K562 (cell line): ENCODE results near the gene COG4. TPM values are rescaled to one million over a fixed set of nuclear protein-coding genes. Genes with fewer than 3 reads are reported as not detected.

ENCODE experiments used
- FOXM1 ChIP-seq, 2 experiments: fragments of 450-650 bp in 1 of 2; sonication (generic) in 1 of 2; formaldehyde crosslinking in 1 of 2; IDR thresholded peaks; 2 replicates each; pipeline versions ENCODE4 v1.6.1 to v1.9.0; 2017 to 2022; ENCODE audit warnings: low read depth in 2 of 2, mild to moderate bottlenecking in 2 of 2, missing genetic modification reagents in 1 of 2, moderate library complexity in 1 of 2
- KLF1 ChIP-seq: fragments of 450-650 bp; IDR thresholded peaks from 2 replicates; pipeline ENCODE4 v1.6.1; 2016; ENCODE audit warnings: missing genetic modification characterization, missing compliant biosample characterization
- POLR2AphosphoS2 ChIP-seq: IDR thresholded peaks from 2 replicates; pipeline ENCODE4 v1.6.1; 2012; ENCODE audit warnings: low read length, improper control_type of control experiment
- SP1 ChIP-seq: sonication (generic); formaldehyde crosslinking; IDR thresholded peaks from 2 replicates; pipeline ENCODE4 v1.8.1; 2022; ENCODE audit warnings: mild to moderate bottlenecking, missing genetic modification reagents
- TSHZ1 ChIP-seq: fragments of 250-450 bp; sonication (Bioruptor Pico); IDR thresholded peaks from 2 replicates; pipeline ENCODE4 v1.4.0; 2020; ENCODE audit warnings: mild to moderate bottlenecking, moderate library complexity
- YBX1 ChIP-seq: fragments of 450-650 bp; IDR thresholded peaks from 2 replicates; pipeline ENCODE4 v1.7.1; 2016; ENCODE audit warnings: mild to moderate bottlenecking
- ZBTB17 ChIP-seq: fragments of 450-650 bp; formaldehyde crosslinking; IDR thresholded peaks from 2 replicates; pipeline ENCODE4 v1.4.0; 2020; ENCODE audit warnings: mild to moderate bottlenecking
- ZBTB40 ChIP-seq, 2 experiments: fragments of 450-650 bp in 1 of 2; sonication (generic) in 1 of 2; formaldehyde crosslinking in 1 of 2; IDR thresholded peaks; 2 replicates each; pipeline versions ENCODE4 v1.7.1 to v1.9.0; 2016 to 2022; ENCODE audit warnings: inconsistent platforms in 1 of 2, mild to moderate bottlenecking in 1 of 2, missing genetic modification reagents in 1 of 2
- ZFP36 ChIP-seq: fragments of 150-350 bp; IDR thresholded peaks from 2 replicates; pipeline ENCODE4 v1.6.1; 2018; ENCODE audit warnings: low read length, low read depth; ENCODE audit not compliant: partially characterized antibody
- ZNF197 ChIP-seq: fragments of 200-800 bp; sonication (Bioruptor generic); IDR thresholded peaks from 2 replicates; pipeline ENCODE4 v1.6.1; 2016; ENCODE audit warnings: low read depth, missing genetic modification characterization, missing compliant biosample characterization
- ZNF75A ChIP-seq: fragments of 450-650 bp; formaldehyde crosslinking; IDR thresholded peaks from 2 replicates; pipeline ENCODE4 v1.4.0; 2020; ENCODE audit warnings: mild to moderate bottlenecking
- polyA plus RNA-seq, 8 experiments: library from polyadenylated mRNA; depleted of rRNA in 4 of 8; stranded (reverse) in 5 of 8; unstranded in 3 of 8; fragments of >200 nt; fragmentation: Nextera tagmentation in 2 of 8; fragmentation: Illumina TruSeq in 1 of 8; extraction: Ambion mirVana in 2 of 8; extraction: Trizol in 1 of 8; gene quantifications; 2 replicates each; pipeline versions ENCODE4 v1.2.1 to v1.2.3, GENCODE V29; 2011 to 2014; ENCODE audit warnings: inconsistent platforms in 1 of 8, missing spikeins in 1 of 8
- total RNA-seq, 7 experiments: library from RNA; depleted of rRNA in 6 of 7; stranded (reverse); fragments of >200 nt in 6 of 7; fragmentation: Illumina TruSeq in 2 of 7; extraction: Trizol in 2 of 7; gene quantifications; 2 replicates each; pipeline versions ENCODE4 v1.2.1 to v1.2.3, GENCODE V29; 2011 to 2021; ENCODE audit warnings: low replicate concordance in 1 of 7

Gene COG4
- total and polyA plus RNA-seq, 9 of the 15 experiments (the other 6 are each of a cell fraction or from before 2014, with no cell fraction given): 13.7 to 73.9 (median 44.2) TPM

GRCh38 chr16:70437017-70437581 lies 86.3 kb downstream of the COG4 start (continued):
- TF ChIP-seq ZBTB40 (IDR thresholded peaks at IDR 0.05) (no peak), ZBTB40 (CRISPR knock-in tag; IDR thresholded peaks at IDR 0.05) (no peak), POLR2AphosphoS2 (no peak), SP1 (CRISPR knock-in tag) (no peak; the same call in 1 of the 2 replicates), ZFP36 (no peak), ZBTB17 (CRISPR knock-in tag) (no peak), KLF1 (no peak), FOXM1 (IDR thresholded peaks at IDR 0.05; ENCODE audit: low read depth) (no peak; the same call in 1 of the 2 replicates), FOXM1 (CRISPR knock-in tag; IDR thresholded peaks at IDR 0.05; ENCODE audit: low read depth) (no peak), YBX1 (no peak), ZNF197 (no peak), TSHZ1 (CRISPR knock-in tag) (no peak), ZNF75A (CRISPR knock-in tag) (no peak)
